ENCODE data around the gene RPRD1B.
A peak's percentile ranks its signal among the peaks of the same experiment; 100 is the strongest.

Gene RPRD1B, protein sequence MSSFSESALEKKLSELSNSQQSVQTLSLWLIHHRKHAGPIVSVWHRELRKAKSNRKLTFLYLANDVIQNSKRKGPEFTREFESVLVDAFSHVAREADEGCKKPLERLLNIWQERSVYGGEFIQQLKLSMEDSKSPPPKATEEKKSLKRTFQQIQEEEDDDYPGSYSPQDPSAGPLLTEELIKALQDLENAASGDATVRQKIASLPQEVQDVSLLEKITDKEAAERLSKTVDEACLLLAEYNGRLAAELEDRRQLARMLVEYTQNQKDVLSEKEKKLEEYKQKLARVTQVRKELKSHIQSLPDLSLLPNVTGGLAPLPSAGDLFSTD

DNA sequence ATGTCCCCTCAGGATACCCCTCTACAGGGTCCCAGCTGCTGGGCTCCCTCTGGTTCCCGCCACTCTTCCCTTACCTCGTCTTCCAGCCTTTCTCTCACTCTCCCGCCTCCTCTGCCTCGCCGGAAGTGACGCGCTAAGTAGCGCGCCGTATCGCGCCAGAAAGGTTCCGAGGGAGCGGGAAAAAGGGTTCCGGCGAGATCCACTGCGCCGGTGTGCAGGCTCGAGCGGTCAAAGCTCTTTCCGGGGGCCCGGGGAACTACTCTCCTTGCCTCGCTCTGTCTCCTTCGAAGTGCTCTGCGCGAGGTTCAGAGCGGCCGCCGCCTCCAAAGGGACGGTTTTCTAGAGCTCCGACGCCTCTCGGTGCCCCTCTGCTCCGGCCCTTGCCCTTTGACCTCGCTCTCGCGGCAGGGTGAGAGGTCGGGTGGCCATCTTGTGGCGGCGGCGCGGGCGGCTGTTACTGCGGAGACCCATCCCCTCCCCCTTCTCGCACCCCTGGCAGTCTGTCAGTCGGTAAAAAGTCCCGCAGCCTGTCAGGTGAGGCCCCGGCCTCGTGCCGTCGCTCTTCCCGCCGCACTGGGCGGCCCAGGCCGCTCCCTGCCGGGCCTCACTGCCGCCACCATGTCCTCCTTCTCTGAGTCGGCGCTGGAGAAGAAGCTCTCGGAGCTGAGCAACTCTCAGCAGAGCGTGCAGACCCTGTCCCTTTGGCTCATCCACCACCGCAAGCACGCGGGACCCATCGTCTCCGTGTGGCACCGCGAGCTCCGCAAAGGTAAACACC lies at the start of gene RPRD1B, which contains the start of gene TTI1:
TSS of gene RPRD1B (plus strand) at position 417 of the 778 bp plus-strand sequence. CDS start at position 619, 202 bp downstream.
TSS of gene TTI1 (minus strand) at position 127 of the 778 bp plus-strand sequence. CDS start 19,640 bp downstream, outside the sequence.
- peak; percentile 80 for DNase-seq (ENCODE audit: low read depth)

DNA sequence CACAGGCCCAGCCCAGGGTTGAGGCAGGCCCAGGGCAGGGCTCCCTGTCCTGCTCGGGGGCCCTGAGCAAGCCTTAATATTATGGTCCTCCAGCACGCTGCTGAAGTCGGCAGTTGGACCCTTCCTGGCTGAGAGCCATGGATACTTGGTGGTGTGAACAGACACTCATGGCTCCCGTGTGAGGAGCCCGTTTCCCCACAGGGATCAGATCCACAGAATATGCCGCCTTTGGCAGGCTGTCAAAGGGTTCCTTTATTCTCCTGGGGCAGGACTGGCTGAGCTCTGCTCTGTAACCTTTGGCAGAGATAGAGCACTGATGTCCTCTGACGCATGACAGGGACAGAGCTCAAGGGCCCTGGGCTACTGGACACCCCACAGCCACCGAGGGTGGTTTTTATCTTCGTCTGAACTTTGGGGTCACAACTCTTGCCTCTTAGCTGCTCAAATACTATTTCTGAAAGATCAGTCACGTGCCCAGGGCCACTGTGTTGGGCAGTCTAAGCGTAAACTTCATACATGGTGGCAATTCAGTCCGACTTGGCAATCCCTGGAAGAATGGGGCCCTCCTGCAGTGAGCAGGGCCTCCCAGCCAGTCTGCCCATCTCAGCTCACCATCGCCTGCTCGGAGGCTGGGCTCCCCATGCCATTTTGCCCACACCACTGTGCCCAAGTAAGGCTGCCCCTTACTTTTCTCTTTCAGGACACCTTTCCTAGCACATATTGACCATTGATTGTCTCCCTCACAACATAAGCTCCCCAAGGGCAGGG lies 49.3 kb upstream of the RPRD1B start:
- no peak for DNase-seq (ENCODE audit: low read depth)

GRCh38 chr20:37986044-37986858 lies 47.3 kb upstream of the RPRD1B start:
- no peak for DNase-seq (ENCODE audit: low read depth)

DNA sequence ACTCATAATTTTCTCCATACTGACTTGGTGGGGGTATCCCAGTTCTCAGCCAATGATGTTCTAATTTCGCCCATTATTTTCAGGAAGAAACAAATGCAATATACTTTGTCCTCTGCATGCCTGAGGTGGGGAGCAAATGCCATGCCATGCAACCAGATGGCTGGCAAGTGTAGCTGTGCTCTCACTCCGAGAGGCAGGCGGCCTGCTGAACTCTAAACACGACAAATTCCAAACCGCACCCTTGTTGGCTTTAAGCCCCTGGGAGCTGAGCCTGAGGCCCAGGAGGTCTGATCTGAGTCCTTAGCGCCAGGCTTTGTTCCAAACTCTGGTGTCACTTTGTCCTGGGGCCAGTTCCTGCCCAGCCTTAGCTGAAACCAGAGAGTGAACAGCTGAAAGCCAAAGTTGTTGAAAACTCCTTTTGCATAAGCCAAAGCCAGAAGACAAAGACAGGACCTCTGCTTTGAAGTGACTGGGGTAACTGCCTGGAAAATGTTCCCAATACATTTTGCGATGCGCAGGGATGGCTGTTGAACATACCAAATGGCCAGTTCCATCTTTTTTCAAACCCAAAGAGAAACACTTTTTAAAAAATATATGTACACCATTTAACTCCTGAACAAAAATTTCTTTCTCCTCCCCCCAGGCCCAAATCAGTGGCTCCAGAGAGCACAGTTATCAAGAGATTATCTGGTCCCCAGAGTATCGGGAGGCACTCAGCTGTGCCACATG lies 46.5 kb upstream of the RPRD1B start:
- DNase-seq (ENCODE audit: low read depth): no peak

DNA sequence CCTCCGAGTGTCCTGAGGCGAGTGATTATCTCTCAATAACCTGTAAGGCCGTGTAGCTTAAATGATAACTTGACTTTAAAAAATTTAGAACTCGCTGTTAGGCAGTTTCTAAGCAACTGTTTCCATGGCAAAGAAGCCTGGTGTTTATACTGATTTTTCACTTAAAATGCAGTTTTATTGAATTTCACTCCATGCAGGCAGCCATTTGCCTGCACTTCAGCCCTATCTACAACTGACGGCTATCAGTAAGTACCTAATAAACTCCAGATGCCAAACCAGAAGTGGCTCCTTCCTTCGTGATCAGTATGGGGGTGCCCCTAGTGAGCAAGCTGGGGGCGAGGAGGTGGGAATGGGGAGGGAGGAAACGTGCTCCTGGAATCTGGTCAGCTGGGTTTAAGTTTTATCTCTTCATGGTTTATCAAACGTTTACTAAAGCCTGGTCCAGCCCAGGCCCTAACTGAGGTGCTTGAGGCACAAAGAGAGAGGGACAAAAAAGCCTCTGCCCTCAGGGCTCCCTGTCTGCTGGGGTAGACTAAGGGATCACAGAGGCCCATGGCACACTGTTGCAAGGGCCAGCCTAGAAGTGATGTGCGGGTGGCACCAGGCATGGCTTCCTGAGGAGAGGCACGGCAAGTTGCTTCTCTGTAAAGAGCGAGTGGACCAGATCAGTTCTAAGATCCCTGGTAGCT lies 45.8 kb upstream of the RPRD1B start:
- DNase-seq (ENCODE audit: low read depth): no peak

- DNase-seq (ENCODE audit: low read depth): no peak
These were observed 45.1 kb upstream of the RPRD1B start for GRCh38 chr20:37988306-37988954.

- no peak for DNase-seq (ENCODE audit: low read depth)
These were observed 43.8 kb upstream of the RPRD1B start for GRCh38 chr20:37989601-37990295.

DNA sequence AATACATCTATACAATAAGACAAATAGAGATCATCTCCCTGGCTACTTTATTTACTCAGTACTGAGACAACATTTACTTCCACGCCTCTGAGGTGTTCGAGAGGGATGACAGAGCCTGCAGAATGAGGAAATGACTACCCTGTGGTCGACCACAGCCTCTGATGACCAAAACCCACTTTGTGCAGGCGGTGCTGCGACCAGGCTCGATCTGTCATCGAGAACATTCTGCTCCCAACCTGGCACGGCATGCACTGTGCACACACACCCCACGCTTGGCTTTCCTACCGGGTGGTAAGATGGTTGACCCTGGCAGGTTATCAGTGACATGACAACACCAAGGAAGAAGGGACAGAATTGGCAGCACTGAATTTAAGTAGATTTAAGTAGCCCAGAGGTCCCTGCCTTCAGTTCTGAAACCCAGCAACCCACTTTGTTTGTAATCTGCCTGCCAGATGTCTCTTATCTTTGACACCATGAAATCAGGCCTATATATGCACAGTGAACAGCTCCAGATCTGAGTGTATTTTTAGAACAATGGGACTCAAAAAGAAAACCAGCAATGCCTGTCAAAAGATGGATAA lies 42.9 kb upstream of the RPRD1B start:
- peak; percentile 56 for DNase-seq (ENCODE audit: low read depth)

GRCh38 chr20:37991157-37991866 lies 42.2 kb upstream of the RPRD1B start:
- DNase-seq (ENCODE audit: low read depth): no peak

- no peak for DNase-seq (ENCODE audit: low read depth)
These were observed 41.6 kb upstream of the RPRD1B start for GRCh38 chr20:37991908-37992307.

DNA sequence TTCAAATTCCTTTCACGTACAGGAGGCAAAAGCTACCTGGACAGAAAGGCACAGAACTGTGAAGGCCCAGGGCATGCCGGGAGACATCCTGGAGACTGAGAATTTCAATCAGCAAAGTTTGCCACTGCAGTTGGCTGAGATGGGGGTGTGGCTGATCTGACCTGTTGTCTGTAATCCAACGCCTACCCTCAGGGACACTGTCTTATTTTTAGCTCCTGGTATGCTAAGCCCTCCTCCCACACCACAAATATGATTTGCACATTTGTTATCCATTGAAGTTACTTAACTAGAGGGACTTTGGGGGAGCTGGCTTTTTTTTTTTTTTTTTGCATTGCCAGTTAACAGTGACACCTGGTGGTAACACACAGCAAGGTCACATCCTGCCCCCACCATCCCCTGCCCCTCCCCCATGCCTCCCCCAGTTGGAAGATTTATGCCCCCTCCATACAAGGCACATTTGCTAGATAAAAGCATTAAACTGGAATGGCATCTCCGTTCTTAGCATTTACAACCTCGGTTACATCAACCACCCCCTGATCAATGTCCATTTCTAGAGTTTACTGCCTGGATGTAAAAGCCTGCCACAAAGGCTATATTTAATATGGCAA lies 40.6 kb upstream of the RPRD1B start:
- peak; percentile 41 for DNase-seq (ENCODE audit: low read depth)

- DNase-seq (ENCODE audit: low read depth): peak; percentile 20
These were observed 39.0 kb upstream of the RPRD1B start for GRCh38 chr20:37994512-37994911.

DNA sequence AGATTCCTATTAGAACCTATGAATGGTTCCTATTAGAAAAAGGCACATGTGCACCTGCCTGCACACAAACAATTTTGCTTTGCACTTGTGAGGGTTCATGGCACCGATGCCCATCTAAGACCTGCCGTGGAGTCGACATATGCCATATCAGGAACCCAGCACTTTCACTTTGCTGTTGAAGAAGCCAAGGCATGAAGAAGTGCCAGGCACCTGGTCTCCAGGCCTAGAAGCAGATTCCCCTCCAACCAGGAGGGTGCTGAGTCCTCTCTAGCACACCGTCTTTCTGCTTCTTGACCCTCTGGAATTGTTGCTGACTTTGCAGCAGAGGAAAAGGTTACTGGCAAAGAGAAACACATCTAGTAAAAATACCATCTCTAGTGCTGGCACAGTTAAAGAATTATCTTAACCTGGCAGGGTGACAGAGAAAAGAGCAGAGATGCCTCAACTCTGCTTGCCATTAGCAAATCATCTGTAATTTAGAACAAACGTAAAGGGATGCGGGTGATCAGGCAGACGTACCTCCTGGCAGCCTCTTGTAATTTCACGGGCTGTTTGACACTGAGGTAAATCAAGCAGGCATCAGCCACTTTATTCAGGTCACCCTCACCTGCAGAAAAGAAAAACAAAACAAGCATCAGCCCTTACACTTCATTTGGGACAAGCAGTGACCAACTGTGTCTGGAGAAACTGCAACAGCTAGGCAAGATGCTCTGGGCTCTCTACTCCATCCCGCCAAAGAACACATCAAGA lies 37.5 kb upstream of the RPRD1B start:
- DNase-seq (ENCODE audit: low read depth): no peak

DNA sequence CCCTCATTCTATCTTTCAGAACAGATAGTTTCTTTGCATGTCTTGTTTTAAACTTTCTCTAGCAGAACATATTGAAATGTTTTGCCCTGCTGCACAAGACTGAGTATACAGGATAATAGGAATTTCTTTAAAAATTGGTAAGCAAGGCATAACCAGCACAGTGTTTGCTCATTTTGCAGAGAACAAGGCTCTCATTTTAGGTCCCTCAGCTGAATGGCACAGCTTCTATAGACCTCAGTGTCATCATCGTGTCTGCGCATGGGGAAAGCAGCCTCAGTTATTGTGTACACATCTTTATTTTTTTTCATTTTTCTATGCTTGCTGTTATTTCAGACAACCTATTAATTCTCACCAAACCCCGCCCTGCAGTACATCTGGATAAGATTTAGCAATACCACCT lies 36.0 kb upstream of the RPRD1B start:
- no peak for DNase-seq (ENCODE audit: low read depth)

DNA sequence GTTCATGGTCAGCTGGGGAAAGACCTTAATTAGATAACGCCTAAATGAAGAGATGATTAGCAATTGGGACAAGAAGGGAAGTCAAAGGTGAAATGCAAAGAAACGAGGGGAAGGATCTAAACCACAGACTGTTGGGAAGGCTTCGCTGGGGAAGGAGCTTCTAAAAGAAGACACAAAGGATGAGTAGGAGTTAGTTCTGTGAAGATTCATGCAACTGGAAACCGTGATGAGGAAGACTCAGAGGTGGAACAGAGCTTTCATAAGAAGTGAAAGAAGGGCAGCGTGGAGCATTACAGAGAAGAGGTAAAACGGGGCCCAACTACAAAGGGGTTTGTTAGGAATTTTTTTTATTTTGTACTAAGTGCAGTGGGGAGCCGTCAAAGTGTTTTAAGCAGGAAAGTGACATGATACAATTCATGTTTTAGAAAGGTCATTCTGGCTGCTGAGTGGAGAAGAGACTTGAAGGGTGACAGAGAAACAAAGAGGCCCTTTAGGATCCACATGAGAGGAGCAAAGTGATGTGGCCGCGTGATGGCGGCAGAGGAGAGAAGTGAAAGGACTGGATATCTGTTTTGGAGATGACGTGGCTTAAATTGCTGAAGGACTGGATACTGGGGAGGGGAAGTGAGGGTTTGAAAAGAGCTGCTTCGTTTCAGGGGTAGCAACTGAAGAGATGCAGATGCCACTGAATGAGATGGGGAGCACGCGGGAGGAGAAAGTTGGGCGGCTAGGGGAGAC lies 33.9 kb upstream of the RPRD1B start:
- DNase-seq (ENCODE audit: low read depth): no peak

GRCh38 chr20:38000293-38000692 lies 33.3 kb upstream of the RPRD1B start:
- DNase-seq (ENCODE audit: low read depth): no peak

Measured in HS-5 (cell line).